Measurements from ENCODE around the gene ATF6B.

ATF6B gene

DNA sequence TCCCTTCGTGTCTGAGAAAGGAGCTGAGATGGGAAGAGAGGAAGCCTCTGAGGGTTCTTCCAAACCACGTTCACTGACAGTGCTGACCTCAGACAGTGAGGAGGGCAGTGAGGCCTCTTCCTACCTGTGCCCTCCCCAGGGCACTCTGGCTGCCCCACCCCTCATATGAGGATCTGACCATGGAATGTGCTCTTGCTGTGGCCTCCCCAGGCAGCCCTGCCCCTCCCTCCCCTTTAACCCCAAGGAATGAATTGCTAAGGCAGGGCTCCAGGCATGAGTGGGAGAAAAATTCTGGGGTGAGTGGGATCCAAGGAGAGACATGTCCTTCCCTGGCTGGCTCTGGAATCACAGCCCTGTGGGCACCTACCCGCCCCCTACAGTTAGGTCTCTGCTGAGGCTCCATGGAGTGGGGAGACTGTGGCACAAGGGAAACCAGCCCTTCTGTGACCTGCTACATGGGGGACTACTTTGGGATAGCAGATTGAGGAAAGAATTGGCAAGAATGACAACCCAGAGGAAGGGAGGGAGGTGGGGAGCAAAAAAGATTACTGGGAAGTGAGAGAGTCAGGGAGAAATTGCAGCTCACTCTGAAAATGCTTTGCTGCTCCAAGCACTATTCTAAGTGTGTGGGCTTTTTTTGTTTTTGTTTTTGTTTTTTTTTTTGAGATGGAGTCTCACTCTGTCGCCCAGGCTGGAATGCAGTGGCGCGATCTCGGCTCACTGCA, 48.3 kb downstream of the ATF6B start:
- TF ChIP-seq RAD21 (IDR thresholded peaks at IDR 0.05; ENCODE audit: low read depth): no peak
- no peak for TF ChIP-seq ZBTB7A (IDR thresholded peaks at IDR 0.05; ENCODE audit: low read depth)
- TF ChIP-seq CREB1 (IDR thresholded peaks at IDR 0.05; ENCODE audit: low read depth): no peak
- TF ChIP-seq TEAD4 (IDR thresholded peaks at IDR 0.05): no peak
- no peak for TF ChIP-seq YY1 (IDR thresholded peaks at IDR 0.05; ENCODE audit: low read depth)
- TF ChIP-seq, protein P1, sequence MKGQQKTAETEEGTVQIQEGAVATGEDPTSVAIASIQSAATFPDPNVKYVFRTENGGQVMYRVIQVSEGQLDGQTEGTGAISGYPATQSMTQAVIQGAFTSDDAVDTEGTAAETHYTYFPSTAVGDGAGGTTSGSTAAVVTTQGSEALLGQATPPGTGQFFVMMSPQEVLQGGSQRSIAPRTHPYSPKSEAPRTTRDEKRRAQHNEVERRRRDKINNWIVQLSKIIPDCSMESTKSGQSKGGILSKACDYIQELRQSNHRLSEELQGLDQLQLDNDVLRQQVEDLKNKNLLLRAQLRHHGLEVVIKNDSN (IDR thresholded peaks at IDR 0.05): no peak
- TF ChIP-seq NFIC (IDR thresholded peaks at IDR 0.05): no peak
- no peak for TF ChIP-seq TAF1 (IDR thresholded peaks at IDR 0.05; ENCODE audit: low read depth)
- TF ChIP-seq, protein P2, sequence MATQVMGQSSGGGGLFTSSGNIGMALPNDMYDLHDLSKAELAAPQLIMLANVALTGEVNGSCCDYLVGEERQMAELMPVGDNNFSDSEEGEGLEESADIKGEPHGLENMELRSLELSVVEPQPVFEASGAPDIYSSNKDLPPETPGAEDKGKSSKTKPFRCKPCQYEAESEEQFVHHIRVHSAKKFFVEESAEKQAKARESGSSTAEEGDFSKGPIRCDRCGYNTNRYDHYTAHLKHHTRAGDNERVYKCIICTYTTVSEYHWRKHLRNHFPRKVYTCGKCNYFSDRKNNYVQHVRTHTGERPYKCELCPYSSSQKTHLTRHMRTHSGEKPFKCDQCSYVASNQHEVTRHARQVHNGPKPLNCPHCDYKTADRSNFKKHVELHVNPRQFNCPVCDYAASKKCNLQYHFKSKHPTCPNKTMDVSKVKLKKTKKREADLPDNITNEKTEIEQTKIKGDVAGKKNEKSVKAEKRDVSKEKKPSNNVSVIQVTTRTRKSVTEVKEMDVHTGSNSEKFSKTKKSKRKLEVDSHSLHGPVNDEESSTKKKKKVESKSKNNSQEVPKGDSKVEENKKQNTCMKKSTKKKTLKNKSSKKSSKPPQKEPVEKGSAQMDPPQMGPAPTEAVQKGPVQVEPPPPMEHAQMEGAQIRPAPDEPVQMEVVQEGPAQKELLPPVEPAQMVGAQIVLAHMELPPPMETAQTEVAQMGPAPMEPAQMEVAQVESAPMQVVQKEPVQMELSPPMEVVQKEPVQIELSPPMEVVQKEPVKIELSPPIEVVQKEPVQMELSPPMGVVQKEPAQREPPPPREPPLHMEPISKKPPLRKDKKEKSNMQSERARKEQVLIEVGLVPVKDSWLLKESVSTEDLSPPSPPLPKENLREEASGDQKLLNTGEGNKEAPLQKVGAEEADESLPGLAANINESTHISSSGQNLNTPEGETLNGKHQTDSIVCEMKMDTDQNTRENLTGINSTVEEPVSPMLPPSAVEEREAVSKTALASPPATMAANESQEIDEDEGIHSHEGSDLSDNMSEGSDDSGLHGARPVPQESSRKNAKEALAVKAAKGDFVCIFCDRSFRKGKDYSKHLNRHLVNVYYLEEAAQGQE (IDR thresholded peaks at IDR 0.05; ENCODE audit: low read depth): no peak
- no peak for TF ChIP-seq FOXM1 (IDR thresholded peaks at IDR 0.05; ENCODE audit: borderline replicate concordance, low read depth)
- TF ChIP-seq TCF12 (IDR thresholded peaks at IDR 0.05; ENCODE audit: low read depth): no peak
- no peak for TF ChIP-seq EGR1 (IDR thresholded peaks at IDR 0.05)
- no peak for TF ChIP-seq MAX (IDR thresholded peaks at IDR 0.05)
- TF ChIP-seq CEBPB (IDR thresholded peaks at IDR 0.05): no peak
- TF ChIP-seq EP300 (IDR thresholded peaks at IDR 0.05; ENCODE audit: borderline replicate concordance): no peak

GRCh38 chr6:32076321-32076809, 51.7 kb downstream of the ATF6B start:
- TF ChIP-seq FOXM1 (IDR thresholded peaks at IDR 0.05; ENCODE audit: borderline replicate concordance, low read depth) (no peak), RAD21 (IDR thresholded peaks at IDR 0.05; ENCODE audit: low read depth) (no peak), NFIC (IDR thresholded peaks at IDR 0.05) (no peak), TAF1 (IDR thresholded peaks at IDR 0.05; ENCODE audit: low read depth) (no peak), MAX (IDR thresholded peaks at IDR 0.05) (no peak), EGR1 (IDR thresholded peaks at IDR 0.05) (no peak), YY1 (IDR thresholded peaks at IDR 0.05; ENCODE audit: low read depth) (no peak), ZBTB7A (IDR thresholded peaks at IDR 0.05; ENCODE audit: low read depth) (no peak), TEAD4 (IDR thresholded peaks at IDR 0.05) (no peak), TCF12 (IDR thresholded peaks at IDR 0.05; ENCODE audit: low read depth) (no peak), CEBPB (IDR thresholded peaks at IDR 0.05) (no peak), CREB1 (IDR thresholded peaks at IDR 0.05; ENCODE audit: low read depth) (no peak), EP300 (IDR thresholded peaks at IDR 0.05; ENCODE audit: borderline replicate concordance) (no peak)
- TF ChIP-seq, protein P2 (IDR thresholded peaks at IDR 0.05; ENCODE audit: low read depth): no peak
- TF ChIP-seq, protein P1 (IDR thresholded peaks at IDR 0.05): no peak

DNA sequence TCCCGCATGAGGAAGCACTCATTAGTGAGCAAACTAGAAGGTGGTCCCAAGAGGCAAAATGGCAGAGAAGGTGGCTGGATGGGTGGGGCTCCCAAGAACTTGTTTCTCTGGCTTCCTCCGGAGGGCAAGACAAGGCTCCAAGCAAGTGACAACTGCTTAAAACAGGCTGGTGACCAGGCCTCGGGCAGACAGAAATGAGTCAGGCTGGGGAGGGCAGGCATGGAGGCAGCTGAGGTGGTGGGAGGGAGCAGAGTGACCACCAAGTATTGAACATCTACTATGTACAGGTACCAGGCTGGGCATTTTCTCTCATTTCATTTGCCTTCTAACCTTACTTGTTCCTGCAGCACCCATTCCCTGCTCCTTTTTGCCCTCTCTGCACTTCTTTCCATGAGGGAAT, 52.3 kb downstream of the ATF6B start:
- TF ChIP-seq, protein P2 (IDR thresholded peaks at IDR 0.05; ENCODE audit: low read depth): no peak
- TF ChIP-seq MAX (IDR thresholded peaks at IDR 0.05): no peak
- TF ChIP-seq NFIC (IDR thresholded peaks at IDR 0.05): no peak
- no peak for TF ChIP-seq EGR1 (IDR thresholded peaks at IDR 0.05)
- no peak for TF ChIP-seq CREB1 (IDR thresholded peaks at IDR 0.05; ENCODE audit: low read depth)
- no peak for TF ChIP-seq FOXM1 (IDR thresholded peaks at IDR 0.05; ENCODE audit: borderline replicate concordance, low read depth)
- no peak for TF ChIP-seq CEBPB (IDR thresholded peaks at IDR 0.05)
- TF ChIP-seq TCF12 (IDR thresholded peaks at IDR 0.05; ENCODE audit: low read depth): no peak
- TF ChIP-seq TAF1 (IDR thresholded peaks at IDR 0.05; ENCODE audit: low read depth): no peak
